ENCODE results near the gene COPG2. TPM values are rescaled to one million over a fixed set of nuclear protein-coding genes. Genes with fewer than 3 reads are reported as not detected.

COPG2 gene
- total and polyA plus RNA-seq, 2 of the 13 experiments (the other 11 are each of a cell fraction or from before 2014, with no cell fraction given): 14.1 to 17.7 TPM

- peaks cover 10% of the 10 kb centered on the region for H3K4me1 ChIP-seq (ENCODE audit: insufficient read depth, low read length)
- no peak overlapping the region for H3K9ac ChIP-seq (ENCODE audit: insufficient read depth, low read depth, low read length)
- H3K27ac ChIP-seq (ENCODE audit: extremely low read length, insufficient read depth, low read length): no peak overlapping the region
- WGBS (ENCODE audit: low lambda C conversion rate): 96% methylated on average over 1 of the region's 3 CpGs
- FAIRE-seq (no peak), DNase-seq (ENCODE audit: low spot score) (no peak), ATAC-seq (no peak)
- peaks cover under 1% of the 10 kb centered on the region; the same call in 1 of the 2 replicates for H3K9me3 ChIP-seq (ENCODE audit: low read length)
- H3K79me2 ChIP-seq (ENCODE audit: insufficient read depth, low read length): no peaks in the 10 kb centered on the region
- BruUV-seq (replicated peaks): no TSS peak
- in situ Hi-C loops (cut with HindIII; ENCODE audit: extremely low pct_ligation_motif_present, low pct_unique_long_range_greater_than_20kb) (no loop called here), intact Hi-C loops (cut with micrococcal nuclease; ENCODE audit: unreplicated experiment) (loop anchor here (10.0 kb wide), 1 partner anchor 208 kb away; no protein-coding TSS in a partner anchor)
- no peak for TF ChIP-seq RBM22 (optimal IDR thresholded peaks at IDR 0.05; ENCODE audit: low read length)
- POLR2A ChIA-PET: no interaction called here
- CTCF ChIA-PET (ENCODE audit: low intra/inter-chr PET ratio, low total read pairs): no interaction called here
- H3K36me3 ChIP-seq (replicated peaks in 1 of 2; ENCODE audit: control insufficient read depth in 1 of 2, insufficient read depth in 2 of 2, low read length in 2 of 2): no peaks in the 10 kb centered on the region
- H3K27me3 ChIP-seq (ENCODE audit: control insufficient read depth in 1 of 2, insufficient read depth in 2 of 2, low read length in 2 of 2): no peaks in the 10 kb centered on the region; a peak in 1 of 5 replicates
- H3K4me3 ChIP-seq (replicated peaks in 1 of 3; ENCODE audit: insufficient read depth in 1 of 3, low read depth in 2 of 3, low read length in 3 of 3): no peak overlapping the region
- H4K20me1 ChIP-seq (ENCODE audit: insufficient read depth, low read length): no peaks in the 10 kb centered on the region
- no peak overlapping the region for H2AFZ ChIP-seq (ENCODE audit: low read length)
- no peak overlapping the region for H3K4me2 ChIP-seq (ENCODE audit: low read depth, low read length)
These were observed 185.5 kb downstream of the COPG2 start for GRCh38 chr7:130483031-130483430.

GRCh38 chr7:130481898-130482297 is 186.7 kb downstream of the COPG2 start:
- H3K27ac ChIP-seq (ENCODE audit: extremely low read length, insufficient read depth, low read length): no peak overlapping the region
- intact Hi-C loops (cut with micrococcal nuclease; ENCODE audit: unreplicated experiment): loop anchor here (10.0 kb wide), 1 partner anchor 207 kb away; no protein-coding TSS in a partner anchor
- H3K79me2 ChIP-seq (ENCODE audit: insufficient read depth, low read length): no peaks in the 10 kb centered on the region
- WGBS (ENCODE audit: low lambda C conversion rate): 0% methylated on average over 1 of the region's 1 CpG
- ChIA-PET POLR2A (no interaction called here), CTCF (ENCODE audit: low intra/inter-chr PET ratio, low total read pairs) (no interaction called here)
- FAIRE-seq (no peak), ATAC-seq (no peak), DNase-seq (ENCODE audit: low spot score) (no peak)
- no peaks in the 10 kb centered on the region for H3K36me3 ChIP-seq (replicated peaks in 1 of 2; ENCODE audit: control insufficient read depth in 1 of 2, insufficient read depth in 2 of 2, low read length in 2 of 2)
- no peak overlapping the region for H3K9ac ChIP-seq (ENCODE audit: insufficient read depth, low read depth, low read length)
- no peak overlapping the region for H3K4me3 ChIP-seq (replicated peaks in 1 of 3; ENCODE audit: insufficient read depth in 1 of 3, low read depth in 2 of 3, low read length in 3 of 3)
- no TSS peak for BruUV-seq (replicated peaks)
- in situ Hi-C loops (cut with HindIII; ENCODE audit: extremely low pct_ligation_motif_present, low pct_unique_long_range_greater_than_20kb): no loop called here
- peaks cover 4% of the 10 kb centered on the region; the same call in 1 of the 2 replicates for H3K9me3 ChIP-seq (ENCODE audit: low read length)
- H3K27me3 ChIP-seq (ENCODE audit: control insufficient read depth in 1 of 2, insufficient read depth in 2 of 2, low read length in 2 of 2): no peaks in the 10 kb centered on the region; a peak in 1 of 5 replicates
- peaks cover 10% of the 10 kb centered on the region for H3K4me1 ChIP-seq (ENCODE audit: insufficient read depth, low read length)
- no peak overlapping the region for H3K4me2 ChIP-seq (ENCODE audit: low read depth, low read length)
- no peaks in the 10 kb centered on the region for H4K20me1 ChIP-seq (ENCODE audit: insufficient read depth, low read length)
- no peak overlapping the region for H2AFZ ChIP-seq (ENCODE audit: low read length)
- TF ChIP-seq ZNF672 (CRISPR knock-in tag; IDR thresholded peaks at IDR 0.05) (no peak), USF2 (IDR thresholded peaks at IDR 0.05; ENCODE audit: low read depth, low read length) (peak; percentile 19; the same call in 1 of the 2 replicates), USF2 (CRISPR knock-in tag; IDR thresholded peaks at IDR 0.05; ENCODE audit: borderline replicate concordance) (no peak), ZNF883 (CRISPR knock-in tag; IDR thresholded peaks at IDR 0.05; ENCODE audit: not compliant biosample characterization) (no peak), TMF1 (CRISPR knock-in tag; IDR thresholded peaks at IDR 0.05; ENCODE audit: low read depth) (no peak)
